Ascending aorta (tissue), 2 donors: ENCODE data around the gene IKZF3. TPM values are rescaled to one million over a fixed set of nuclear protein-coding genes. Genes with fewer than 3 reads are reported as not detected.
"Not testable (repeated sequence)": the region's sequence is repeated elsewhere in the genome, so short reads cannot be mapped to it uniquely, and the experiment has no call there.

Experiments used
- DNase-seq, 2 donors: peaks; one replicate each; pipeline ENCODE4 v3.0.0-alpha.2; 2019; ENCODE audit warnings: low spot score in 2 of 2
- H3K27ac ChIP-seq, 2 donors: fragments of 200-600 bp; sonication (generic); one replicate each; pipeline ENCODE4 v1.5.1; 2016 to 2017; ENCODE audit warnings: mild to moderate bottlenecking in 1 of 2
- H3K27me3 ChIP-seq: fragments of 200-600 bp; sonication (generic); one replicate; pipeline ENCODE4 v1.5.1; 2017
- H3K36me3 ChIP-seq, 2 donors: fragments of 200-600 bp; sonication (generic); one replicate each; pipeline ENCODE4 v1.5.1; 2016
- H3K4me1 ChIP-seq, 2 donors: fragments of 200-600 bp; sonication (generic); one replicate each; pipeline ENCODE4 v1.5.1; 2016 to 2017; ENCODE audit warnings: mild to moderate bottlenecking in 1 of 2
- H3K4me3 ChIP-seq, 2 donors: fragments of 200-600 bp; sonication (generic); one replicate each; pipeline ENCODE4 v1.5.1; 2016 to 2017; ENCODE audit warnings: mild to moderate bottlenecking in 1 of 2
- H3K9me3 ChIP-seq, 2 donors: fragments of 200-600 bp; sonication (generic); one replicate each; pipeline ENCODE4 v1.5.1; 2016
- intact Hi-C: fragments of 100-400 bp; cut with DNase I; formaldehyde crosslinking; loops from one replicate; pipeline ENCODE4 v1.15.1; 2023
- total RNA-seq: library from RNA; depleted of rRNA; stranded (reverse); fragments of >200 nt; gene quantifications from one replicate; pipeline ENCODE4 v1.1.0, GENCODE V29; 2016
- TF ChIP-seq, protein P1 (sequence below), 3 experiments: fragments of 200-600 bp in 2 of 3; fragments of 450-650 bp in 1 of 3; sonication (generic) in 2 of 3; IDR thresholded peaks; one replicate each; pipeline ENCODE4 v1.5.1; 2016 to 2019; ENCODE audit warnings: antibody characterized with exemption in 3 of 3, mild to moderate bottlenecking in 1 of 3, moderate library complexity in 1 of 3

The IKZF3 gene
- total RNA-seq, 1 donor from 2014 or later = 1.5 TPM

DNA sequence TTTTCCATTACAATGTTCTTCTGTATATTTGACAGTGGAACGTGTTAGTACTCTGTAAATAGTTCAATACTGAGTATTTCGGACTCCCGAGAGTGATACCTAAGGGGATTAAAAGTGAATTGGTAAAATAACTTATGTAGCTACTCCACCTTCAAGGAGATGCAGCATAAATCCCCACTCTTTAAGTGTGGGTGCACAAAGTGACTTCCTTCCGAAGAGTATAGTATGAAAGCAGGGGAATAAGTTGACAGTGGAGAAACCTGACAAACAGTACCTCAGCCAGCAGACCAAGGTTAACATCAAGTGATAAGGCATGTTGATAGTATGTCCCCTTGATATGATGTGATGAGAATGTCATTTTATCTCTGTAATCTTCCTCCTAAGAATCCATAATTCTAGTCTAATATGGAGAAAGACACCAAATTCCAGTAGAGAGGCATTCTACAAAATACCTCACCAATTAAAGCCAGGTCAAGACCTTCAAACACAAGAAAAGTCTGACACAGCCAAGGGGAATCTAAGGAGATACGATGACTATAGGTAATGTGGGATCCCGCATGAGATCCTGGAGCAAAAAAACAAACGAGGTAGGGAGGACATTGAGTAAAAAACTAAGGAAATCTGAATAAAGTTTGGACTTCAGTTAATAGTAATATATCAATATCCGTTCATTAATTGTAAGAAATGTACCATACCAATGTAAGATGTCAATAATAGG is 2.1 kb upstream of the IKZF3 start:
- Histone ChIP-seq H3K27me3 (peaks cover 24% of the 10 kb centered on the region), H3K4me1 (no peaks in the 10 kb centered on the region), H3K9me3 (no peaks in the 10 kb centered on the region), H3K36me3 (no peaks in the 10 kb centered on the region), H3K27ac (no peak overlapping the region), H3K4me3 (no peak overlapping the region)
- intact Hi-C loops = no loop called here
- TF ChIP-seq, protein P1, sequence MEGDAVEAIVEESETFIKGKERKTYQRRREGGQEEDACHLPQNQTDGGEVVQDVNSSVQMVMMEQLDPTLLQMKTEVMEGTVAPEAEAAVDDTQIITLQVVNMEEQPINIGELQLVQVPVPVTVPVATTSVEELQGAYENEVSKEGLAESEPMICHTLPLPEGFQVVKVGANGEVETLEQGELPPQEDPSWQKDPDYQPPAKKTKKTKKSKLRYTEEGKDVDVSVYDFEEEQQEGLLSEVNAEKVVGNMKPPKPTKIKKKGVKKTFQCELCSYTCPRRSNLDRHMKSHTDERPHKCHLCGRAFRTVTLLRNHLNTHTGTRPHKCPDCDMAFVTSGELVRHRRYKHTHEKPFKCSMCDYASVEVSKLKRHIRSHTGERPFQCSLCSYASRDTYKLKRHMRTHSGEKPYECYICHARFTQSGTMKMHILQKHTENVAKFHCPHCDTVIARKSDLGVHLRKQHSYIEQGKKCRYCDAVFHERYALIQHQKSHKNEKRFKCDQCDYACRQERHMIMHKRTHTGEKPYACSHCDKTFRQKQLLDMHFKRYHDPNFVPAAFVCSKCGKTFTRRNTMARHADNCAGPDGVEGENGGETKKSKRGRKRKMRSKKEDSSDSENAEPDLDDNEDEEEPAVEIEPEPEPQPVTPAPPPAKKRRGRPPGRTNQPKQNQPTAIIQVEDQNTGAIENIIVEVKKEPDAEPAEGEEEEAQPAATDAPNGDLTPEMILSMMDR (IDR thresholded peaks at IDR 0.05) = no peak
- no peak for DNase-seq

DNA sequence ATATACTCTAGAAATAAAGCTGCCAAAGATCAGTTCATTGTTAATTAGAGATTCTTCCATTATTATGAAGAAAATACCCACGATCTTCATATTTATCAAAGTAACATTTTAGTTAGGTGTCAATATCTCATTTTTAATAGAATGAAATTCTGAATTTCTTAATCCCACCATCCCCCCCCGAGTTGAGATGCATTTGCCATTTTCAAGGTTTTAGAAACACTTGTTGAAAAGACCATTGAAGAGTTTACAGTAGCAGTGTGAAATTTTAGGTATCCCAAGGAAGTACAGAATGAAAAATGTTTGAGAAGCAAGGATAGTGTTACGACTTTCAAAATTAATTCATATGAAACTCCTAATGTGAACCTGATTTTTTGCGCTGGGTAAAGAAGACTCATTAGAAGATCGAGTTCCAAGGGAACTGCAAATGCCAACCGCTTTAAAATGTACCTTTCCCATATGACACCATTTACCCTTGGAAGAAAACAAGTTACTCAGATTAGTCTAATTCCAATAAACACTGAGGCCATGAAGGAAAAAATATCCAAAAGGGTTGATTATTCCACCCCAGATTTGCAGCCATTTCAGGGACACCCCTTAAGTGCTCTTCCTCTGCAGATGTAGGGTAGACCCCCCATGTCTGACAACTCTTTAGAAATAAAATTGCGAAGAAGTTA is 731 bp downstream of the IKZF3 start:
- H3K36me3 ChIP-seq = no peaks in the 10 kb centered on the region
- peak overlapping the region in 1 of 2 donors; percentile 27 for H3K4me3 ChIP-seq

DNA sequence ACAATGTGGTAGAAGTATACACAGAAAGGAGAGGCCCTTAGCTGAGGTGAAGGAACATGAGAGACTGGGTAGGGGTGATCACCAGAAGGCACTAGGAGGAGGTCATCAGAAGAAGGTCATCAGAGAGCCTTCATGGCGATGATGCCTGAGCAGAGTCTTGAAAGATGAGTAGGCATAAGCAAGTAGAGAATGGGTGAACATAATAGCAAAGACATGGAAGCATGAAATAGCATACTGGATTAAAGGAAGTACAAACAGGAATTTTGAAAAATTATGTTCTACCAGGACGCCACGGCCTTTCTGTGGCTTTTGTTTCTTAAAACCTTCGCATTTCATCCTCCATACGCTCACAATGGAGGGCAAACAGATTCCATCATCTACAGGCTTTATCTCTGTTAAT is 2.9 kb downstream of the IKZF3 start:
- Histone ChIP-seq H3K4me1 (no peaks in the 10 kb centered on the region), H3K9me3 (no peaks in the 10 kb centered on the region), H3K27ac (no peak overlapping the region), H3K4me3 (no peak overlapping the region), H3K27me3 (peaks cover 15% of the 10 kb centered on the region), H3K36me3 (no peaks in the 10 kb centered on the region)
- TF ChIP-seq, protein P1 (IDR thresholded peaks at IDR 0.05) = no peak
- intact Hi-C loops = no loop called here
- no peak for DNase-seq

More for the DNA sequence above, 731 bp downstream of the IKZF3 start:
- Histone ChIP-seq H3K4me1 (no peaks in the 10 kb centered on the region), H3K9me3 (no peaks in the 10 kb centered on the region), H3K27ac (no peak overlapping the region), H3K27me3 (peaks cover 24% of the 10 kb centered on the region)
- no peak for DNase-seq
- intact Hi-C loops = no loop called here
- TF ChIP-seq, protein P1 (IDR thresholded peaks at IDR 0.05) = no peak

DNA sequence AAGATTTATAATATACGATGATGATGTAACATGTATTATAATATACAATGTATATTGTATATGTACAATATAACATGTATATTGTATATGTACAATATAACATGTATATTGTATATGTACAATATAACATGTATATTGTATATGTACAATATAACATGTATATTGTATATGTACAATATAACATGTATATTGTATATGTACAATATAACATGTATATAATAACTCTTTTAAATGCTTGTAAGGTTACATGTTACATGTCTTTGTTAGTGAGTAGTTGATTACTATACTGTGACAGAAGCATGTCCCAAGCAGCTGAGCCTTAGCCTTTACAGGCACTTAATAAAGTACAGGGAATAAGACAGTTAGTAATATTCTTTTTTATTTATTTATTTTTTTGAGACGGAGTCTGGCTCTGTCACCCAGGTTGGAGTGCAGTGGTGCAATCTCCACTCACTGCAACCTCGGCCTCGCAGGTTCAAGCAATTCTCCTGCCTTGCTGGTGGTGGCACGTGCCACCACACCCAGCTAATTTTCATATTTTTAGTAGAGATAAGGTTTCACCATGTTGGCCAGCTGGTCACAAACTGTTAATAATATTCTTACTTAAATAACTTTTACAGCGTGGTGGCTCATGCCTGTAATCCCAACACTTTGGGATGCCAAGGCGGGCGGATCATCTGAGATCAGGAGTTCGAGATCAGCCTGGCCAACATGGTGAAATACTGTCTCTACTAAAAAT is 8.0 kb downstream of the IKZF3 start:
- H3K36me3 ChIP-seq, intact Hi-C loops, DNase-seq, H3K27ac ChIP-seq, H3K4me1 ChIP-seq, H3K9me3 ChIP-seq, H3K4me3 ChIP-seq, H3K27me3 ChIP-seq: not testable (repeated sequence)

DNA sequence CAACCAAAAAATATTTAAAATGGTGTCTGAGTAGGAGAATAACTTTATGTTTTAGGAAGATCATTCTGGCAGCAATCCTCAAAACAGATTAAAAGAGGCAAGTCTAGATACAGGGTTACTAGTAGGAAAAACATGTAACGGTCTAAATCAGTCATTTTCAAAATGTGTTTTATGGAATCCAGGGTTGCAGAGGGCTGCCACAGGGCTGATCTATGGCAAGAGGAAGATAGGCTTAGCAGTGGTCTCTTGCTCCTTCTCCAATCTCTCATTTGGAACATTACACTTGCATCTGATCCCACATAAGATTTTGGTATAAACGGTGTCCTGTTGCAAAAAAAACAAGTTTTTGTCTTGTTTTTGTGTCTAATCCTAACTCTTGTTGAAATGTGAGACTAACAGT is 9.2 kb downstream of the IKZF3 start:
- Histone ChIP-seq H3K36me3 (no peaks in the 10 kb centered on the region), H3K4me1 (no peaks in the 10 kb centered on the region), H3K27me3 (no peaks in the 10 kb centered on the region), H3K27ac (no peak overlapping the region), H3K9me3 (no peaks in the 10 kb centered on the region), H3K4me3 (no peak overlapping the region)
- TF ChIP-seq, protein P1 (IDR thresholded peaks at IDR 0.05) = no peak
- no peak for DNase-seq
- intact Hi-C loops = no loop called here

DNA sequence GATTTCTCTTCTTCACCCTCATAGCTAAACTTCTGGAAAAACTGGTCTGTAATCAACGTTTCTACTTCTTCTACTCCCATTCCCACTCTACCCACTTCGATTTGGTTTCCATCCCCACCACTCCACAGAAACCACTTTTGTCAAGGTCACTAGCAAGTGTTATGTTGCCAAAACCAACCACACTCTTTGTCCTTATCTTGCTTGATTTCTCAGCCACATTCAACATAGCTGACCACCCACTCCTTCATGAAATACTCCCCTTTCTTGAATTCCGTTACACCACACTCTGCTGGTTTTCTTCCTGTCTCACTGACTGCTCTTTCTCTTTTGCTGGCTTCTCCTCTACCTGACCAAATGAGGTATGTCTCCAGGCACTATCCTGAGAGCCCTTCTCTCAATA is 11.9 kb downstream of the IKZF3 start:
- no peak overlapping the region for H3K4me3 ChIP-seq
- no peaks in the 10 kb centered on the region for H3K9me3 ChIP-seq
- DNase-seq = no peak
- H3K27ac ChIP-seq = no peak overlapping the region
- TF ChIP-seq, protein P1 (IDR thresholded peaks at IDR 0.05) = no peak
- no peaks in the 10 kb centered on the region for H3K4me1 ChIP-seq
- H3K36me3 ChIP-seq = no peaks in the 10 kb centered on the region
- no peaks in the 10 kb centered on the region for H3K27me3 ChIP-seq
- intact Hi-C loops = no loop called here

DNA sequence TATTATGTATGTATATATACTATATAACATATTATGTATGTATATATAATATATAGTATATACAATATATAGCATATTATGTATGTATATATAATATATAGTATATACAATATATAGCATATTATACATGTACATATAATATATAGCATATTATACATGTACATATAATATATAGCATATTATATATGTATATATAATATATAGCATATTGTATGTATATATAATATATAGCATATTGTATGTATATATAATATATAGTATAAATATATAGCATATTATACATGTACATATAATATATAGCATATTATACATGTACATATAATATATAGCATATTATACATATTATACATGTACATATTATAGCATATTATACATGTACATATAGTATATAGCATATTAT is 13.9 kb downstream of the IKZF3 start:
- H3K27ac ChIP-seq, H3K9me3 ChIP-seq, intact Hi-C loops, DNase-seq, H3K4me3 ChIP-seq, H3K36me3 ChIP-seq, H3K4me1 ChIP-seq, H3K27me3 ChIP-seq: not testable (repeated sequence)
